Thoracic aorta (tissue), 2 donors: Measurements from ENCODE around the gene PPP1R1B. TPM values are rescaled to one million over a fixed set of nuclear protein-coding genes. Genes with fewer than 3 reads are reported as not detected.

Source experiments
- ATAC-seq: fragments of 150-250 bp; one replicate; pipeline ENCODE4 v1.8.0; 2017; ENCODE audit warnings: low read depth; ENCODE audit not compliant: insufficient number of reproducible peaks, low FRiP score
- DNase-seq: peaks from one replicate; pipeline ENCODE4 v3.0.0-alpha.2; 2020; ENCODE audit warnings: low spot score
- H3K27ac ChIP-seq, 2 donors: fragments of 200-600 bp; sonication (generic); 1 replicate in 1 of 2; 2 replicates in 1 of 2; pipeline ENCODE4 v1.5.1; 2016; ENCODE audit warnings: mild to moderate bottlenecking in 2 of 2, moderate library complexity in 2 of 2
- H3K27me3 ChIP-seq: fragments of 200-600 bp; sonication (generic); replicated peaks from 2 replicates; pipeline ENCODE4 v1.6.0; 2016; ENCODE audit warnings: mild to moderate bottlenecking; ENCODE audit not compliant: insufficient read depth
- H3K36me3 ChIP-seq: fragments of 200-600 bp; sonication (generic); one replicate; pipeline ENCODE4 v1.5.1; 2016
- H3K4me1 ChIP-seq, 2 donors: fragments of 200-600 bp; sonication (generic); 1 replicate in 1 of 2; 2 replicates in 1 of 2; pipeline versions ENCODE4 v1.5.1 to v1.6.0; 2016; ENCODE audit warnings: low read depth in 2 of 2, mild to moderate bottlenecking in 1 of 2; ENCODE audit not compliant: control insufficient read depth in 1 of 2
- H3K4me3 ChIP-seq: fragments of 200-600 bp; sonication (generic); 2 replicates; pipeline ENCODE4 v1.5.1; 2016; ENCODE audit warnings: mild to moderate bottlenecking
- H3K9me3 ChIP-seq: fragments of 200-600 bp; sonication (generic); 2 replicates; pipeline ENCODE4 v1.5.1; 2016
- total RNA-seq, 2 donors: library from RNA; depleted of rRNA; stranded (reverse); fragments of >200 nt; gene quantifications; one replicate each; pipeline versions ENCODE4 v1.1.0 to v1.2.3, GENCODE V29; 2016
- TF ChIP-seq, protein P1 (sequence below): fragments of 200-600 bp; sonication (generic); IDR thresholded peaks from one replicate; pipeline ENCODE4 v1.5.1; 2019; ENCODE audit warnings: antibody characterized with exemption

The PPP1R1B gene
- total RNA-seq, 2 donors from 2014 or later = 0.27 to 2.1 TPM

DNA sequence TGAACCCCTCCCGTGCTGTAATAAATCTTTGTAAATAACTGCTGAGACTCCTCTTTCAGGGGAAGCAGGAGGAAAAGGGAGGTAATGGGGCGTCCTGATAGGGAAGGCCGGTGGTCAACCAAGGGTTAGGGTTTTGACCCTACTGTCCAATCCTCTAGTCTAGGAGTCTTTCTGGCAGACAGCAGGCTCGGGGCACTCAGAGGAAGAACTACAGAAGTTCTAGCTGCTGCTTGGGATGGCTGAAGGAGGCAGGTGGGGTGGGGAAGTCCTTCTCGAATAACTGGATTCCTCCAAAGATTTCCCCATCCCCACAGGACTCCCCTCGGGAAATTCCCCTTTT, 9.8 kb downstream of the PPP1R1B start:
- Histone ChIP-seq H3K36me3 (no peaks in the 10 kb centered on the region), H3K27ac (peak overlapping the region; percentile 69 to 75), H3K4me1 (peaks cover 29 to 36% of the 10 kb centered on the region in 2 donors), H3K4me3 (peak overlapping the region; percentile 92), H3K9me3 (no peaks in the 10 kb centered on the region), H3K27me3 (no peaks in the 10 kb centered on the region)
- ATAC-seq (no peak), DNase-seq (no peak)
- TF ChIP-seq, protein P1, sequence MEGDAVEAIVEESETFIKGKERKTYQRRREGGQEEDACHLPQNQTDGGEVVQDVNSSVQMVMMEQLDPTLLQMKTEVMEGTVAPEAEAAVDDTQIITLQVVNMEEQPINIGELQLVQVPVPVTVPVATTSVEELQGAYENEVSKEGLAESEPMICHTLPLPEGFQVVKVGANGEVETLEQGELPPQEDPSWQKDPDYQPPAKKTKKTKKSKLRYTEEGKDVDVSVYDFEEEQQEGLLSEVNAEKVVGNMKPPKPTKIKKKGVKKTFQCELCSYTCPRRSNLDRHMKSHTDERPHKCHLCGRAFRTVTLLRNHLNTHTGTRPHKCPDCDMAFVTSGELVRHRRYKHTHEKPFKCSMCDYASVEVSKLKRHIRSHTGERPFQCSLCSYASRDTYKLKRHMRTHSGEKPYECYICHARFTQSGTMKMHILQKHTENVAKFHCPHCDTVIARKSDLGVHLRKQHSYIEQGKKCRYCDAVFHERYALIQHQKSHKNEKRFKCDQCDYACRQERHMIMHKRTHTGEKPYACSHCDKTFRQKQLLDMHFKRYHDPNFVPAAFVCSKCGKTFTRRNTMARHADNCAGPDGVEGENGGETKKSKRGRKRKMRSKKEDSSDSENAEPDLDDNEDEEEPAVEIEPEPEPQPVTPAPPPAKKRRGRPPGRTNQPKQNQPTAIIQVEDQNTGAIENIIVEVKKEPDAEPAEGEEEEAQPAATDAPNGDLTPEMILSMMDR = no peak

DNA sequence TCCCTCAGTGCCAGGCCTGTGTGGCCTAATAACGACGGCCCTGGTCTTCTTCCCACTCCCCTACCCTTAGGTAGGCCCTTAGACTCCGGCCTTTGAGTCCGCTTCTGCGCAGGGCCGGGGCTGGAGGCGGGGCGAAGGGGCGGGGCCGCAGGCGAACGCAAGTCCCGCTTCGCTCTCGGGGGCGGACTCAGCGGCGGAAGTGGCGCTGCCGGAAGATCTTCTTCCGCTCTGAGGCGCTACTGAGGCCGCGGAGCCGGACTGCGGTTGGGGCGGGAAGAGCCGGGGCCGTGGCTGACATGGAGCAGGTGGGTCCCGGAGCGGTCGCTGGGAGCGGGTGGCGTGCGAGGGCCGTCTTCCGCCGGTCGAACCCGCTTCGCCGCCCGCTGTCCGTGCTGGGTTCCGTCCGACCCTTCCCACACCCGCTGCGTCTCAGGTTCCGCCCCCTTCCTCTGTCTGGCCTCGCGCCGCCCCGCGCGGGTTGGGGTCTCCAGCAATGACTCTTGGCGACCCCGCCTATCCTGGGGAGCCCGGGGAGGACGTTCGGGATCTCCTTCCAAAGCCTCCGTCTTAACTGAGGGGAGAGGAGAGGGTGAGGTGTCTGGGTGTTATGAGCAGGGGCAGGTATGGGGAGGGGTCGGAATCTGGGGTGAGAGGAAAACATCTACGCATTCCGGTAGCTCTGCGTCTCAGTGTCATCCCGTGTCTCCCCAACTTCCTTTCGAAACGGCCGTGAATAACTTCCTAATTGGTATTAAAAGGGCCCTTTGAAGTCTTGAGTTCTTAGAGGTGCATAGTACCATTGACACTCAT, 10.4 kb downstream of the PPP1R1B start, which contains the start of gene STARD3:
Gene STARD3, plus strand, starts transcription at position 218 of the 810 bp plus-strand sequence. CDS start 16,388 bp downstream, outside the sequence.
- ATAC-seq (peak; percentile 69), DNase-seq (peak; percentile 44)
- Histone ChIP-seq H3K4me1 (peaks cover 29 to 36% of the 10 kb centered on the region in 2 donors), H3K9me3 (no peaks in the 10 kb centered on the region), H3K36me3 (no peaks in the 10 kb centered on the region), H3K27me3 (no peaks in the 10 kb centered on the region), H3K27ac (peak within 1 kb of the TSS; percentile 69 to 75), H3K4me3 (peak within 1 kb of the TSS; percentile 92)
- TF ChIP-seq, protein P1 = peak; percentile 17

DNA sequence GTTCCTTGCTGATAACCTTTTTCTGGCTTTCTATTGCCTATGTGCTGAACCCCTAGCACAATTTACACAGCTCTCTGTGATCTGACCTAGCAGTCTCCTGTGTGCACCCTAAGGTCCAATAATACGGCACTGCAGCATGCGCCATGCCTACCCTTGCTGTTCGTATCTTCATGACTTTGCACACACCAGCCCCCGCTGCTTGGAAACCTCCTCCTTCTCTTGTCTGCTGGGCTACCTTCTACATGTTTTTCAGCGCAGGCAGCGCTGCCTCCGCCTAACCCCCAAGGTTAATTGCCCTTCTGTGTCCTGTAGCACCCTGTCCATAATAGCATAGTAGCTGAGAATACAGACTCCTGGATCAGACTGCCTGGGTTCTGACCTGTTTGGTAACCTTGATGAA, 11.6 kb downstream of the PPP1R1B start:
- ATAC-seq = no peak
- TF ChIP-seq, protein P1 = no peak
- H3K4me1 ChIP-seq = peaks cover 29 to 44% of the 10 kb centered on the region in 2 donors

DNA sequence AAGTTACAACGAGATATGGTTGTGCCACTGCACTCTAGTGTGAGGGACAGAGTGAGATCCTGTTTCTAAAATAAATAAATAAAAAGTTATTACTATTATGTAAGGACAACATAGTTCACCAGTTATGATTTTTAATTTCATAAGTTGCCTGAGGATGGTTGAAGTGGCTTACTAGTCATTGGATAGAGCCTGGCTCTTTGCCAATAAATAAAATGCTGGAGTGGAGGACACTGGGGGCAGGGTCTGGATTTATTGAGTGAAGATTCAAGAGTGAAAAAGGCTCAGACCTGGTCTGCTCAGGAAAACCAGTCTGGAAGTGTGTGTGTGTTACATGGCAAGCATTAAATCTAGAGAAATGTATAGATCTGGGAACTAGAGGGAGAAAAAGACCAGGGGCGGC, 12.3 kb downstream of the PPP1R1B start:
- H3K36me3 ChIP-seq = no peaks in the 10 kb centered on the region
- no peaks in the 10 kb centered on the region for H3K27me3 ChIP-seq
- TF ChIP-seq, protein P1 = no peak
- no peak overlapping the region for H3K27ac ChIP-seq
- DNase-seq (no peak), ATAC-seq (no peak)
- H3K4me1 ChIP-seq = peaks cover 29 to 48% of the 10 kb centered on the region in 2 donors
- H3K9me3 ChIP-seq = no peaks in the 10 kb centered on the region
- no peak overlapping the region for H3K4me3 ChIP-seq

More for the DNA sequence above, 11.6 kb downstream of the PPP1R1B start:
- H3K27ac ChIP-seq = no peak overlapping the region
- no peak for DNase-seq
- no peaks in the 10 kb centered on the region for H3K27me3 ChIP-seq
- H3K4me3 ChIP-seq = peak overlapping the region; percentile 92
- no peaks in the 10 kb centered on the region for H3K36me3 ChIP-seq
- H3K9me3 ChIP-seq = no peaks in the 10 kb centered on the region

DNA sequence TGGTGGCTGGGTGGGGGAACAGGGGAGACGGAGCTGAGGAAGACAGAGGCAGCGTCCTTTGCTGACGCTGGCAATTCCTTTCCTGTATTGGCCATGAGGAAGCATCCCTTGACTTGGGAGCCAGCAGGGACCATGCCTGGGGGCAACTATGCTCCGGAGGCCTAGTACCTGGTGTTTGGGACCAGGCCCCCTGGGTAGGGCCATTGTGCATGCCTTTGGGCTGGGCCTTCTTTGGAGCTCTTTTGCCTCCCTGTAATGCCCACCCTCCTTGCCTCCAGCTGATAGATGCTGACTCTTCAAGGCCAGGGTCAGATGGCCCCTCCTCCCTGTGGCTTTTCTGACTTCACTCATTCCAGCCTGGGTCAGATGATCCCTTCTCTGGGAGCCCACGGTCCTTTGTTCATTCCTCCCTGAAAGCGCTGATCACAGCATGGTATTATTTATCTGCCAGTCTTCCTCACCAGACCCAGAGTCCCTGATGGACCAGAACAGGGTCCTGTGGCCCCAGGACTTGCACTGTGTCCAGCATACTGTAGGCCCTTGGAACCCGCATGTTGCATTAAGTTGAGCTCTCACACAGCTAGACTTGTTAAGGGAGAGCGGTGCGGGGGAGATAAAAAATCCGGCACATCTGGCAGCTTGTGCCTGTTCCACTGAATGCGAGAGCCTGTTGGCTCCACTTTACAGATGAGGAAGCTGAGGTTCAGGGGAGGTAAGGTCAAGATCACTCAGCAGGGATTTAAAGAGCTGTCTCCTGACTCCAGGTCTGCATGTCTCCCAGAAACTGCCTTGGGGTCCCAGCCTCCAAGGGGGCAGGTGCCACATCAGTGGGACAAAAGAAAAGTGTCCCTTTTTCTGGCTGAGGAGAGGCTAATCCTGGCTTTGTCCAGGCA, 13.1 kb downstream of the PPP1R1B start:
- no peak for DNase-seq
- H3K27me3 ChIP-seq = no peaks in the 10 kb centered on the region
- TF ChIP-seq, protein P1 = no peak
- no peaks in the 10 kb centered on the region for H3K36me3 ChIP-seq
- ATAC-seq = no peak
- H3K4me3 ChIP-seq = no peak overlapping the region
- H3K27ac ChIP-seq = no peak overlapping the region
- peaks cover 29 to 48% of the 10 kb centered on the region in 2 donors for H3K4me1 ChIP-seq
- no peaks in the 10 kb centered on the region for H3K9me3 ChIP-seq
